GM21528 (cell line): Measurements from ENCODE around the gene AGO1.
A peak's percentile ranks its signal among the peaks of the same experiment; 100 is the strongest.
"Not testable (repeated sequence)": the region's sequence is repeated elsewhere in the genome, so short reads cannot be mapped to it uniquely, and the experiment has no call there.

ENCODE experiments used
- ATAC-seq: cut with Tn5 transposase; IDR thresholded peaks from one replicate; pipeline ENCODE4 v1.9.1; 2021; ENCODE audit warnings: mild to moderate bottlenecking, moderate library complexity; ENCODE audit not compliant: unreplicated experiment, low FRiP score

The AGO1 gene

DNA sequence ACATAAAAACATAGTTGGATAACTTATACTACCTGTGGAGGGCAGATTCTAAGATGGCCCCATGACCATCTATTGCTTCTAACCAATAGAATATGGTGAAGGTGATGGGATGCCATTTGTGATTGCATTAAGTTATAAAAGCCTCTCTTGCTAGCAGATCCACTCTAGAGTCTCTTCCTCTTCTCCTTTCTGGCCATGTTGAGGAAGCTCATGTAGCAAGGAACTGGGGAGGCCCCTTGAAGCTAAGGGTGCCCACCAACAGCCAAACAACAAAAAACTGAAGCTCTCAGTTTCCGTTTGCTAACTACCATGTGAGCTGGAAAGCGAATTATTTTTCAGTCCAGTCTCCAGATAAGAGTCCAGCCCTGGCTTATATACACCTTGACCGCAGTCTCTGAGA, 16.0 kb upstream of the AGO1 start:
- ATAC-seq = no peak

DNA sequence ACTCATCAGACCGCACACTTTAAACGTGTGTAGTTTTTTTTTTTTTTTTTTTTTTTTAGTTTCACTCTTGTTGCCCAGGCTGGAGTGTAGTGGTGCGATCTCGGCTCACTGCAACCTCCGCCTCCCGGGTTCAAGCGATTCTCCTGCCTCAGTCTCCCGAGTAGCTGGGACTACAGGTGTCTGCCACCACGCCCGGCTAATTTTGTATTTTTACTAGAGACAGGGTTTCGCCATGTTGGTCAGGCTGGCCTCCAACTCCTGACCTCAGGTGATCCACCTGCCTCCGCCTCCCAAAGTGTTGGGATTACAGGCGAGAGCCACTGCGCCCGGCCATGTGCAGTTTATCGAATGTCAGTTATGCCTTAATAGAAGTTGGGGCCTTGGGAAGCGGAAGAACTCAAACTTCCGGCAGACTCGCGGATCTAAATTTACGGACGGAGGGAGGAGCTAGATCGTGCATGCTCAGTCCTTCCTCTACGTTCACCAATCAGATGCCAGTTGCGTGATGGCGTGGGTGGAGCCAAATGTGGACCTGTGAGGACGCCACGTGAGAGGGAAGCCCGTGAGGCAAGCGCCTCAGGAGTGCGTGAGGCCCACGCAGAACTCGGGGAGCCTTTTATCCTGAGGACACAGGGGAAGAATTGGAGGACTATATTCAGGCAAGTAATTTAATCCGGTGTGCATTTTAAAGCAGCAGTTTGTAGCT, 13.6 kb upstream of the AGO1 start:
- ATAC-seq = not testable (repeated sequence)

DNA sequence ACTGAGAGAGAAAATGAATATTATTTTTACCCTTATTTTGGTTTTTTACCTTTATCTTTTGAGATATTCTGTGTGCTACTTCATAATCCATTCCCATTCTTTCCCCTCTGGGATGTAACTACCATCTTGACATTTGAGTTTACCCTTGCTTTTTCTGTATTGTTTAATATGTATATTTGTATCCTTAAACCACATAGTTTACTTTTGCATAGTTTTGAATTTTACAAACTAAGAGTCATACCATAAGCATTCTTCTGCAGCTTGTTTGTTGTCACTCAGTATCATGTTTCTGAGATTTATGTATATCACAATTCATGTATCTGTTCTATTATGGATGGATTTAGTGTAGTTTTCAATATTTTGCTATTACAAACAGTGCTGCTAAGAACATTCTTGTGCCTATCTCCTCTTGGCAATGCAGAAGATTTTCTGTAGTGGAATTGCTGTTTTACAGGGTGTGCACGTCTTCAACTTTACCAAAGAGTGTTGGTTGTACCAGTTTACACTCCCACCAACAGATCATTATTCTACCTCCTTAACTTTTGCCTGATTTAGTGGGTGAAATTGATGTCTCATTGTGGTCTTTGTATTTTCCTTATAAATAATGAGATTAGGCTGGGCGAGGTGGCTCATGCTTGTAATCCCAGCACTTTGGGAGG, 12.2 kb upstream of the AGO1 start:
- ATAC-seq = no peak

DNA sequence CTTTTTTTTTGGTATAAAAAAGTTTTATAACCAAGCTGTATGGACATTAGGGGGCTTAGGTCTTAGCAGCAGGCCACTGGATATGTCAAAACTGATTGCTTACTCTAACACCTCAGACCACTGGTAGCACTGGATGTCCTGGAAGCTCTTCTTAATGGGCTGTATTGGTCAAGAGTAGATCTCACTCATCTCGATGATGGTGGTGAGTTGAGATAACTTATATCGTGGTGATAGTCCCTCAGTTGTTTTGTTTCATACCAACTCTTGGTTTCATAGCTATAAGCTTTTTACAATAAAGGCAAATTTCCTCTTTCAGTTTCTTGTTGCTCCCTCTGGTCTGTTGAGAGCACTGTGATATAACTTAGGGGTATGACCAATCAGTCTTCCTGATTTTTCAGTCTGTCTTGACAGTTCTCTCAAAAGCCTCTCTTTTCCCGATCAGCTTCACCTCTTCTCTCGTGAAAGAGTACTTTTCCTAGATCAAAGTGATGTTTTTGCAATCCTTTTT, 9.7 kb upstream of the AGO1 start:
- ATAC-seq = no peak

DNA sequence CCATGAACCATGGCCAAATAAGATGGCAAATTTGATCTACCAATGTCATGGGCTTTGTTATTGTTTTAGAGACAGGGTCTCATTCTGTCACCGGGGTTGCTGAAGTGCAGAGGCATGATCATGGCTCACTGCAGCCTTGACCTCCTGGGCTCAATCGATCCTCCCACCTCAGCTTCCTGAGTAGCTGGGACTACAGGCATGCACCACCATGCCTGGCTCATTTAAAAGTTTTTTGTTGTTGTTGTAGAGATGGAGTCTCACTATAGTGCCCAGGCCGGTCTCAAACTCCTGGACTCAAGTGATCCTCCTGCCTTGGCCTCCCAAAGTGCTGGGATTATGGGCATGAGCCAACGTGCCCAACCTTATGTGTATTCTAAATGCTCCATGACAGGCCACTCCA, 8.9 kb upstream of the AGO1 start:
- ATAC-seq = not testable (repeated sequence)

DNA sequence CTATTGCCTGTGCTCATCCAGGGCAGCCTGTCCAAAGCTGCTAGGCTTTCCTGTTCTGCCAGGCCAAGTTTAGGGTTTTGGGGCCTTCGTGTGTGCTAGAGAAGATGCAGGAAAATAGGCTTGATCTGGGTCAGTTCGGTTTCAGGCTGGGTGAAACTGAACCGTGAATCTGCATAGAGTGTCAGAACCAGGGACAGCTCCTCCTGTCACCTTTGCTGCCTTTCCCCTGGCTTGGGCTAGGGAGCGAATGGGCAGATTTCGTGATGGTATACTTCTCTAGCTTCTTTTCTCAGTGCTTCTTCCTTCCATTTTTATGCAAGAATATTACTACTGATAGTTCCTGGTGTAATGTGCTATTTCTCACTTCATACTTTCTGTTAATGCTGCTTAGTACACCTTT, 6.0 kb upstream of the AGO1 start:
- no peak for ATAC-seq

DNA sequence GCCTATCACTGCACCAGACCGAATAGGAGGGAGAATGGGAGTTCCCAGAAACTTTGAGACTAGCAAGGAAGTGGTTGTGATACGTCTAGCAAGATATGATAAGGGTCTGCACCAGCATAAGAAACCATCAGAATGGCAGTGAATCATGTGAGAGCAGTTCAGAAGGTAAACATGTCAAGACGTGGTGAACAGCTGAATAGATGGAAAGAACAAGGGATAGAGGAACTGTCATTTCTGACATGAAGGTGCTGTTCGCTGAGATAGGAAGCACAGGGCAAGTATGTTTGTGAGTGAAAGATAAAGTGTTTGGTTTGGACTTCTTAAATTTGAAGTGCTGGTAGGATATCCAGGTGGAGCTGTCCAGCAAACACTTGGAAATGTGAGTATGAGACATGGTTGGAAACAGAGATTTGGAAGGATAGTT, 1.1 kb upstream of the AGO1 start:
- ATAC-seq = no peak

DNA sequence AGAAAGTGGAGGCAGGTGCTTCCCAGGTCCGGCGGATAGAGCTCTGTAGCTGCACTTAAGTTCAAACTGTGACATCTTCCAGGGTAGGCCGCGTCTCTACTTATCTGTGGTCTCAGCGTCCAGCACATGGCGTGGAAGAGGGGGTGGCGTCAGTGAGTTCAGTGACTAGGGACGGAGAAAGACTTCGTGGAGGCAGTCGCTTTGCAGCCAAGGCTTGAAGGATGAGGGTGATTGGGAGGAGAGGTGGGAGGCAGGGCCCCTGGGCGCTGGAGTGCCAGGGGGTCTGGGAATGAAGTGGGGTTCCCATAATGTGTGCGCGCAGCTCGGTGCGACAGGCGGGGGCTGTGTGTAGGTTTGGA, 444 bp upstream of the AGO1 start:
- ATAC-seq = no peak

DNA sequence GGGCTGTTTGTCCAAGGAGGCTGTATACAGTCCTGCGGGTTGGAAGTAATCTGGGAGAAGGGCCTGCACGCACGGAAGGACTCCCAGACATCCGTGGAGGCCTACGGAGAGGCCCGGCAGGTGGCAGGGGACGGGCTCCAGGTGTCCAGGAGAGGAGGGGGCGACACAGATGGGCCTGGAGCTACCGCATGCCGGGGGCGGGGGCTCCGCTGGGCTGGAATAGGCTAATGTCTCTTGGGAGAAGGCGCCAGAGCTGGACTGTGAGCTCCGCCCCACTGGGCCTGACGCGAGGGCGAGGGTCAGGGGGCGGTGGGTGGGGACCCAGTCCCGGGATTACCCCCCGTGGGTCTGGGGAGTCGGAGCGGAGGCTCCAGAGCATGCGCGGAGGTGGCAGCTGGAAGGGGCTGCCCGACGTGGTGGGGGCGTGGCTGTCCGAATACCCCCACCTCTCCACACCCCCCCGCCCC, 659 bp downstream of the AGO1 start:
- peak; percentile 8 for ATAC-seq

DNA sequence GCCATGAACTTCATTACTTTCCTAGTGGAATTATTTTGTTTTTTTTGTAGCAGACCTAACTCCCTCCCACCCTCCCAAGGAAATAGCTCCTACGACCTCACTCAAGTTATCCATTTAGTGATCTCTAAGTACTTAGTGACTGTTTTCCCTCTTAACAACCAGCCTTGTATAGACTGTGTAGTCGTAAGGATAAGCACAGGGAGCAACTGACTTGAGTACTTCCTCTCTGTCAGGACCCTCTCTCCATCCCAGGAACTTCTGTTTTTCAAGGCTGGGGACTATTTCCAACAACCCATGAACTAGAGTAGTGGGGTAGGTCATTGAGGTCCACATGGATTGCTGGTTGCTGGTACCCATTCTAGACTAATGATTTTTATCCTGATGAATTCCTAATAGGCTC, 1.9 kb downstream of the AGO1 start:
- ATAC-seq = no peak

DNA sequence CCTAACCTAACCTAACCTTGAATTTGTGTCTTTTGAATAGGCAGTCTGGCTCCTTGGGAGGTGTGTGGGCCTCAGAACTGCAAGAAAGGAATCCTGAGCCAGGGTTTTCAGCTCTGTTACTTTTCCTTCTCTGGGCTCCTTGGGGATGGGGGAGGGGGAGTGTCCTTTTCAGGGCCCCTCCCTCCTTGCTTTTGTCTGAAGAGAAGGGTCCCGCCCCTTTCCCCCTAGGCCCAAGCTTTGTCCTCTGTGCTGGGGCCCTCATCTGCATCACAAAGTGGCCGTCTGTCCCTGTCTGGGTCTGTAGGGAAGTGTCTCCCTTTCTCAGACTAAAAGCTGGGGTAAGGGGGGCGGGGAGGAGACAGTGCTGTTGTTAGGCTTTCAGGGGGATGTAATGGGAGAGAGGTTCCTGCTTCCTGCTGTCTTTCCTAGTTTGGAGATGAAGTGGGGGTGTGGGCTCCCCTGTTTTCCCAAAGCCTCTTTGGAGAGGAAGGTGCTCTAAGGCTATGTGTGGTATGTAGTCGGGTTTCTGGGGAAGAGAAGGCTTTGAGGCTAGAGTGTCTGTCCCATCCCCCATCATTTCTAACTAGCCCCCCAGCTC, 3.1 kb downstream of the AGO1 start:
- no peak for ATAC-seq

DNA sequence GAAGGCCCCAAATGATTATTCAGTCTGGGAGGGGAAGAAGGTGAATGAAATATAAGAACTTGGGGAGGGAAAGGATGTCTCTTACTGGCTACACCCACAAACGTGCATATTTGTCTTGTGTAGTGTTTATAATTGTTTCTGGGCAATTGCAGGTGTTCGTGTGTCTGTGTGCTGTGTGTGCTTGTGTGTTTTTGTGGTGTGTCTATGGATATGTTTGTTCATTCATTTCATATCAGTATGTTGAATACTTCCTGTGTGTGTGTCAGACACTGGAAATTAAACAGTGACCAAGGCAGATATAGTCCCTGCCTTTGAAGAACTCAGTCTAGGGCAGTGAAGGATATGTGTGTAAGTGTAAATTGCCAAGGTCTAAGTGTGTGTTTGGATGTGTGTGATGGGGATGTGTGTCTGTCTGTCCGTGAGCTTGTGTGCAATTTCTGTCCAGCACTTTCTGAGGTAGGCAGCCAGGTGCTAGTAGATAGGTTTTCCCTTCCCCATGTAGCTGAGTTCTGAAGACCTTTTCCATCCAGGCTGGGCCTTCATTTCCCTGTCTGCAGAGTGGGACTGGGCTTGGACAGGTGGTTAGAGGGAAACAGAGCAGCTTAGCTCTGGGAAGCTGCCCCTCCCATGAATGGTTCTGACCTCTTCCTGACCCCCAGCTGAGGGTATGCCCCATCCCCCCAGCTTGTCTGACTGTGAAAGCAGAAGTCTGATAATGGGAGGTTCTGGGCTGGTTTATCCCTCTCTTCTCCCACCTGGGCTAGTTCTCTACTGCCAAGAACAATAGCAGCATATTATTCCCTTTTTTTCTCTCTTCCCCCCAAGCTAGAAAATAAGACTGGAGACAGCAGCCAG, 3.8 kb downstream of the AGO1 start:
- ATAC-seq = no peak

DNA sequence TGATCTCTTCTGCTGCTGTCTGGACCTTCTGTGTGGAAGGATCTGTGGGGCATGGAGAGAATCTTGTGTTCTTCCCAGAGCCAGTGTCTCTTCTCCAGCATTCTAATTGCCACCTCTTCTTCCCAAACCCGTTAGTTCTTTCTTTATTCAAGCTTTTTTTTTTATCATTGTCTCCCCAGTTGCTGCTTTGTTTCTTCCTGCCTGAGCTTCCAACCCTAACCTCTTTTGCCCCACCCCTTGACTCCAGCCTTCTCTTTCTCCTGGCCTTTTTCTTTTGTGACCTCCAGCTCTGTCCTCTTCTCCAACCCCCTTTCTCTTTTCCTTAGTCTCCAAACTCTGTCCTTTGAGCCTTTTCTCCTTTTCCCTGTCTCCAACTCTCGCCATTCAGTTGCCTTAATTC, 4.5 kb downstream of the AGO1 start:
- no peak for ATAC-seq

DNA sequence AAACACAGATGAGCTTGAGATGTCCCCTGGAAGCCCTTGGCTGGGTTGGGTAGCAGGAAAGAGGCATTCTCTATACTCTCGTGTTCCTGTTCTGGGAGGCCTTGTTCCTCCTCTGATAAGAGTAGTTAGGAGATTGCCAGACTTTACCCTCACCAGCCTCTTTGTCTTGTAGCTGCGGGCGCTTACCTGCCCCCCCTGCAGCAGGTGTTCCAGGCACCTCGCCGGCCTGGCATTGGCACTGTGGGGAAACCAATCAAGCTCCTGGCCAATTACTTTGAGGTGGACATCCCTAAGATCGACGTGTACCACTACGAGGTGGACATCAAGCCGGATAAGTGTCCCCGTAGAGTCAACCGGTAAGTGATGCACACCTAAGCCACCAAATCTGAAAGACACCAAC, 5.2 kb downstream of the AGO1 start:
- ATAC-seq = no peak

DNA sequence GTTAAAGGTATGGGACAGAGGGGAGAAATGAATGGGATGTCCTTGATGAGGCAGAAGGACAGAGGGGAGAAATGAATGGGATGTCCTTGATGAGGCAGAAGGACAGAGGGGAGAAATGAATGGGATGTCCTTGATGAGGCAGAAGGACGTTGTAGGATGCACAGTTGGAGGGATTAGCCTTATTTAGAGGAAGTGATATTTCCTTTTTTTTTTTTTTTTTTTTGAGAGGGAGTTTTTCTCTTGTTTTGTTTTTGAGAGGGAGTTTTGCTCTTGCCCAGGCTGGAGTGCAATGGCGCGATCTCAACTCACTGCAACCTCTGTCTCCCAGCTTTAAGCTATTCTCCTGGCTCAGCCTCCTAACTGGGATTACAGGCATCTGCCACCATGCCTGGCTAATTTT, 6.0 kb downstream of the AGO1 start:
- ATAC-seq = not testable (repeated sequence)

DNA sequence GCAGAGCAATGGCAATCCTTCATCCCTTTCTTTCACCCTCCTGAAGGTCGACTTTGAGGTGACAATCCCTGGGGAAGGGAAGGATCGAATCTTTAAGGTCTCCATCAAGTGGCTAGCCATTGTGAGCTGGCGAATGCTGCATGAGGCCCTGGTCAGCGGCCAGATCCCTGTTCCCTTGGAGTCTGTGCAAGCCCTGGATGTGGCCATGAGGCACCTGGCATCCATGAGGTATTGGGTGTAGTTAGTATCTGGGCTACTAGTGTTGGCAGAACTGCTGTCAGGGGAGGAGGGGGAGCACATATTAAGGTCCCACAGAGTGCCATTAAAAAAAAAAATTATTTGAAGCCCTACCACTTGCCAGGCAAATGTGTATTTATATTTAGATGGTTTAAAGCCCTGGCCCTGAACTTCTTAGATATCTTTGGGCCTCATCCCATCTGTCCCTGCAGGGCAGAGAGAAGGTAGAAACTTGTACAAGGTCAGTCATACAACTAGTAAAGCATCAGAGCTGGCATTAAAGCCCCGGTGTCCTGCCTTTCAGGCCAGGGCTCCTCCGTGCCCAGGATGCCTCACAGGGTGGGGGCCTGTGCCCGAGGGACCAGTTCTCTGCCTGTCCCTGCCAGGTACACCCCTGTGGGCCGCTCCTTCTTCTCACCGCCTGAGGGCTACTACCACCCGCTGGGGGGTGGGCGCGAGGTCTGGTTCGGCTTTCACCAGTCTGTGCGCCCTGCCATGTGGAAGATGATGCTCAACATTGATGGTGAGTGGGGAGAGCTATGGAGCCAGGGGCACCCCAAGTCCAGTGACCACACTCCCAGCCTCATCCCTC, 10.3 kb downstream of the AGO1 start:
- ATAC-seq = no peak

DNA sequence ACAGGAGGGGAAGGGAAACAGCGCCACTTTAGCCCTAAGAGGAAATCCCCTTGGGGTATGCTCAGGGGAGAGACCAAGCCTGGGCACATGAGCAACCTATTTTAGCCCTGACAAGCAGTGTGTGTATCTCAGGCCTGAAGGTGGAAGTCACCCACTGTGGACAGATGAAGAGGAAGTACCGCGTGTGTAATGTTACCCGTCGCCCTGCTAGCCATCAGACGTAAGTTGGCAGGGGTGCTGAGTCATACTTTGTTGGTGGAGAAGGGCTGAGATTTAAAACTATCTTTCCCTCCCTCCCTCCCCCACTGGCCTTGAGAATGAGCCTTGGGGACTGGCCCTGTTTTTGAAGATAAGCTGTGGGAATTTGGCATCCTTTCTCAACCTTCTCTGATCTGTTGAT, 11.2 kb downstream of the AGO1 start:
- ATAC-seq = no peak

DNA sequence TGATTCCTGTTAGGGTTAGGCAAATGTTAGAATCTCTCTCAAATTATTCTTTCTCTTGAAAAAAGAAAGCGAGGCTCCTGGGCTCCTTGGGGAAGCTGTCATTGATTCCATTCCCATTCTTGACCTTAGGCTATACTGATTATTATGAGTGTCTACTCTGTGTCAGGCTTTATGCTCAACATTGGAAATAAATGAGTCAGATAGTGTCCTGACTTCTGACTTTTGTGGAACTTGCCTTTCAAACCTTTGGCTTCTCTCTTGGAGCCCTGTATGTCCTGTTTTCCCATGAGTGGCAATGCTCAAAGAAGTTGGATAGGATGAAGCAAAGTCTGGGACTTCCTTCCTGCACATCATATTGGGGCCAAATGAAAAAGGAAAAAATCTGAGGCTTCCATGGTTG, 11.6 kb downstream of the AGO1 start:
- no peak for ATAC-seq

DNA sequence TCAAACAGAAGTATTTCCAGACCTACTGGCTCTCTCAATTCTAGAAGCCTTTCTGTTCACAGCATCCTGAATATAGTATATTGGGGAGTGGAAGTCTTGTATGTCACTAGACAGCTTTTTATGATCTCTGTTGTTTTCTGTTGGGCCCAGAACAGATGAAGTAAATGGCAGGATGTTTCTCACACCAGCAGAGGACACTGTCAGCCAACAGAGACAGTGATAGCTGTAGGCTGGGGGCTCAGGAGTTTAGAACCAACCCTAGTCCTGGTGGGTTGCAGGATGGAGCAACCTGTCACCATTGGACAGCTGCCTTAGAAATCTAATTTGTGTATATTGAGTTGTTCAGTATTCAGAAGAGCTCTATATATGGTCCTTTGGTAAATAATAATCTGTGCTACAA, 16.9 kb downstream of the AGO1 start:
- ATAC-seq = no peak

DNA sequence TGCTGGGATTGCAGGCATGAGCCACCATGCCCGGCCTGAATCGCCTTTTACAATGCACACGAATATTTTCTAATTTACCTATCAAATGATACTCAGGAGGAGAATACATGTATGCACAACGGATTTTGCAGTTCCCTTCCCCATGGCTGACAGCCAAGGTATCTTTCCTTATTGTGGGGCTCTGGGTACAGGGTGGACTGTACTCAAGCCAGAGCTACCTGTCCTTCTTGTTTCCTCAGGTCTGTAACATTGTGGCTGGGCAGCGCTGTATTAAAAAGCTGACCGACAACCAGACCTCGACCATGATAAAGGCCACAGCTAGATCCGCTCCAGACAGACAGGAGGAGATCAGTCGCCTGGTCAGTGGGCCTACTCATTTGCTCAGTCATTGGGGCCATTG, 18.2 kb downstream of the AGO1 start:
- no peak for ATAC-seq
